Measurements from ENCODE around the gene USP22. TPM values are rescaled to one million over a fixed set of nuclear protein-coding genes. Genes with fewer than 3 reads are reported as not detected.

Gene USP22
- total RNA-seq, 5 donors from 2014 or later (not counting 1 experiment from before 2014, with no cell fraction given), result 128 to 184 (median 136) TPM

DNA sequence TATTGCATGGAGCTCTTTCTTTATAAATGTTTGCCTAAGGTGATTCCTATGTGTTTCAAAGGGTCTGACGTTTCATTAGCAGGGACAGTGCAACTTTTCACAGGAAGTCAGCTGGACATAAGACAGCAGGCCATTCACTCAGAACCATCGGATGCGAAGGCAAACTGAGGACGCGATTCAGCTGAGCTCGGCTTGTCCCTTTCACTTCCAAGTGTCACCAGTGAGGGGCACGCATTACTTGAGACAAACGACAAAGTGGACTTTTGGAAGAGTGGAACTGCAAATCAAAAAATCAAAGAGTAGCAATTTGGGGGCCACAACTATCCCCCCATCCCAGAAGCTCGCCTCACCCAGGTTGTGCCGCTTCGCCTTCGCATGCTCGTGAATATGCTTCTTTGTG lies 14.6 kb downstream of the USP22 start:
- WGBS (ENCODE audit: insufficient coverage), result 85% methylated on average over 11 of the region's 13 CpGs
- peak overlapping the region; percentile 21 to 68 for H3K27ac Mint-ChIP-seq
- DNase-seq, result no peak
- CTCF ChIA-PET, result no interaction called here
- Histone ChIP-seq H3K4me1 (ENCODE audit: control insufficient read depth in 1 of 2, extremely low read depth in 1 of 2, insufficient read depth in 2 of 2, low read length in 2 of 2) (peaks cover 32 to 47% of the 10 kb centered on the region in 2 experiments), H3K27me3 (replicated peaks in 1 of 2; ENCODE audit: control insufficient read depth in 2 of 2, extremely low read depth in 1 of 2, insufficient read depth in 2 of 2, low read length in 1 of 2) (no peaks in the 10 kb centered on the region), H3K4me3 (ENCODE audit: control insufficient read depth in 1 of 2, extremely low read depth in 1 of 2, low read length in 1 of 2) (no peak overlapping the region), H3K9me3 (no peaks in the 10 kb centered on the region), H3K36me3 (ENCODE audit: control insufficient read depth in 2 of 2, extremely low read depth in 1 of 2, insufficient read depth in 1 of 2, low read length in 1 of 2) (peaks cover 15 to 54% of the 10 kb centered on the region in 2 donors), H3K27ac (ENCODE audit: low read length) (no peak overlapping the region)
- H3K27me3 Mint-ChIP-seq, result no peaks in the 10 kb centered on the region
- peaks cover 21% of the 10 kb centered on the region for H3K36me3 Mint-ChIP-seq
- ATAC-seq (replicated peaks in 1 of 4), result no peak
- no peaks in the 10 kb centered on the region for H3K9me3 Mint-ChIP-seq
- H3K4me1 Mint-ChIP-seq, result peaks cover 64 to 80% (median 80%) of the 10 kb centered on the region in 3 donors
- H3K4me3 Mint-ChIP-seq, result no peak overlapping the region
- POLR2A ChIA-PET, result no interaction called here

- H3K27ac ChIP-seq (ENCODE audit: low read length), result no peak overlapping the region
- Mint-ChIP-seq H3K4me3 (no peak overlapping the region), H3K36me3 (peaks cover 21% of the 10 kb centered on the region), H3K9me3 (no peaks in the 10 kb centered on the region), H3K27ac (no peak overlapping the region), H3K27me3 (no peaks in the 10 kb centered on the region), H3K4me1 (peaks cover 63 to 77% (median 77%) of the 10 kb centered on the region in 3 donors)
- no peak overlapping the region for H3K4me3 ChIP-seq (ENCODE audit: control insufficient read depth in 1 of 2, extremely low read depth in 1 of 2, low read length in 1 of 2)
- no peaks in the 10 kb centered on the region for H3K27me3 ChIP-seq (replicated peaks in 1 of 2; ENCODE audit: control insufficient read depth in 2 of 2, extremely low read depth in 1 of 2, insufficient read depth in 2 of 2, low read length in 1 of 2)
- H3K4me1 ChIP-seq (ENCODE audit: control insufficient read depth in 1 of 2, extremely low read depth in 1 of 2, insufficient read depth in 2 of 2, low read length in 2 of 2), result peaks cover 23 to 36% of the 10 kb centered on the region in 2 experiments
- WGBS (ENCODE audit: insufficient coverage), result 77% methylated on average over 7 of the region's 14 CpGs
- no peak for ATAC-seq (replicated peaks in 1 of 4)
- ChIA-PET CTCF (interaction anchor here in 1 of 2 donors (0.6 kb wide), 1 partner anchor 1255 kb away, joined by 4 read pairs; no protein-coding TSS in a partner anchor), POLR2A (interaction anchor here in 1 of 2 donors (0.7 kb wide), 1 partner anchor 10 kb away, joined by 4 read pairs; no protein-coding TSS in a partner anchor)
- no peaks in the 10 kb centered on the region for H3K9me3 ChIP-seq
- DNase-seq, result no peak
- H3K36me3 ChIP-seq (ENCODE audit: control insufficient read depth in 2 of 2, extremely low read depth in 1 of 2, insufficient read depth in 1 of 2, low read length in 1 of 2), result peaks cover 16 to 54% of the 10 kb centered on the region in 2 donors
These were observed 15.8 kb downstream of the USP22 start for GRCh38 chr17:21027031-21027430.

DNA sequence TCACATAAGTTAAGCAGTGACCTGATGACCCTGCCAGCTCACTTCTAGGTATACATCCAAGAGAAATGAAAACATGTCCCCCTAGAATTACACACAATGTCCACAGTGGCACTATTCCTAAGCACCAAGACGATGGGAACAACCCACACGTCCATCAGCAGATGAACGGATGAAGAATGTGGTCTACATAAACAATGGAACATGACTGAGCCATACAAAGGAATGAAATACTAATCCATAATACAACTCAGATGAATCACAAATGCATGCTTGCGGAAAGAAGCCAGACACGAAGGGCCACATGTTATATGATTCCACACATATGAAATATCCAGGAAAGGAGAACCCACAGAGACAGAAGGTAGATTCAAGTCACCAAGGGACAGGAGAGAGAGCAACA lies 17.4 kb downstream of the USP22 start:
- H3K9me3 Mint-ChIP-seq, result no peaks in the 10 kb centered on the region
- CTCF ChIA-PET, result no interaction called here
- H3K36me3 Mint-ChIP-seq, result peaks cover 30% of the 10 kb centered on the region
- H3K27ac Mint-ChIP-seq, result no peak overlapping the region
- 100% methylated on average over 2 of the region's 5 CpGs for WGBS (ENCODE audit: insufficient coverage)
- Histone ChIP-seq H3K36me3 (ENCODE audit: control insufficient read depth in 2 of 2, extremely low read depth in 1 of 2, insufficient read depth in 1 of 2, low read length in 1 of 2) (peaks cover 21 to 64% of the 10 kb centered on the region in 2 donors), H3K4me3 (ENCODE audit: control insufficient read depth in 1 of 2, extremely low read depth in 1 of 2, low read length in 1 of 2) (no peak overlapping the region), H3K27ac (ENCODE audit: low read length) (no peak overlapping the region), H3K27me3 (replicated peaks in 1 of 2; ENCODE audit: control insufficient read depth in 2 of 2, extremely low read depth in 1 of 2, insufficient read depth in 2 of 2, low read length in 1 of 2) (no peaks in the 10 kb centered on the region), H3K9me3 (no peaks in the 10 kb centered on the region), H3K4me1 (ENCODE audit: control insufficient read depth in 1 of 2, extremely low read depth in 1 of 2, insufficient read depth in 2 of 2, low read length in 2 of 2) (peaks cover 16 to 37% of the 10 kb centered on the region in 2 experiments)
- H3K27me3 Mint-ChIP-seq, result no peaks in the 10 kb centered on the region
- H3K4me1 Mint-ChIP-seq, result peaks cover 59 to 73% (median 73%) of the 10 kb centered on the region in 3 donors
- POLR2A ChIA-PET, result no interaction called here
- ATAC-seq (replicated peaks in 1 of 4) (no peak), DNase-seq (no peak)
- no peak overlapping the region for H3K4me3 Mint-ChIP-seq

- ChIA-PET POLR2A (no interaction called here), CTCF (interaction anchor here in 1 of 2 donors (1.8 kb wide), 1 partner anchor 20 kb away, joined by 6 read pairs; the partner anchor contains the start of gene USP22)
- Histone ChIP-seq H3K27ac (ENCODE audit: low read length) (no peak overlapping the region), H3K27me3 (replicated peaks in 1 of 2; ENCODE audit: control insufficient read depth in 2 of 2, extremely low read depth in 1 of 2, insufficient read depth in 2 of 2, low read length in 1 of 2) (no peaks in the 10 kb centered on the region), H3K36me3 (ENCODE audit: control insufficient read depth in 2 of 2, extremely low read depth in 1 of 2, insufficient read depth in 1 of 2, low read length in 1 of 2) (peaks cover 23 to 78% of the 10 kb centered on the region in 2 donors), H3K4me3 (ENCODE audit: control insufficient read depth in 1 of 2, extremely low read depth in 1 of 2, low read length in 1 of 2) (no peak overlapping the region), H3K4me1 (ENCODE audit: control insufficient read depth in 1 of 2, extremely low read depth in 1 of 2, insufficient read depth in 2 of 2, low read length in 2 of 2) (peaks cover 6 to 30% of the 10 kb centered on the region in 2 experiments), H3K9me3 (no peaks in the 10 kb centered on the region)
- WGBS (ENCODE audit: insufficient coverage), result 67% methylated on average over 1 of the region's 8 CpGs
- no peaks in the 10 kb centered on the region for H3K27me3 Mint-ChIP-seq
- no peaks in the 10 kb centered on the region for H3K9me3 Mint-ChIP-seq
- H3K4me1 Mint-ChIP-seq, result peaks cover 52 to 68% (median 66%) of the 10 kb centered on the region in 3 donors
- ATAC-seq (replicated peaks in 1 of 4), result peak in 2 of 4 experiments; percentile 53
- DNase-seq, result peak in 1 of 35 experiments; percentile 21
- peaks cover 43% of the 10 kb centered on the region for H3K36me3 Mint-ChIP-seq
- H3K27ac Mint-ChIP-seq, result peak overlapping the region; percentile 65 to 71
- H3K4me3 Mint-ChIP-seq, result peak overlapping the region in 2 of 3 donors; percentile 9 to 25
These were observed 18.8 kb downstream of the USP22 start for GRCh38 chr17:21024024-21024423.

- no peak overlapping the region for H3K27ac ChIP-seq (ENCODE audit: low read length)
- DNase-seq (no peak), ATAC-seq (replicated peaks in 1 of 4) (no peak)
- ChIA-PET POLR2A (no interaction called here), CTCF (interaction anchor here in 1 of 2 donors (1.0 kb wide), 1 partner anchor 22 kb away, joined by 5 read pairs; the partner anchor contains the start of gene USP22)
- Mint-ChIP-seq H3K36me3 (peaks cover 62% of the 10 kb centered on the region), H3K9me3 (no peaks in the 10 kb centered on the region), H3K27ac (no peak overlapping the region), H3K4me1 (peaks cover 41 to 55% (median 52%) of the 10 kb centered on the region in 3 donors), H3K4me3 (no peak overlapping the region), H3K27me3 (no peaks in the 10 kb centered on the region)
- WGBS (ENCODE audit: insufficient coverage), result 89% methylated on average over 3 of the region's 7 CpGs
- H3K9me3 ChIP-seq, result no peaks in the 10 kb centered on the region
- peaks cover 6 to 19% of the 10 kb centered on the region in 2 experiments for H3K4me1 ChIP-seq (ENCODE audit: control insufficient read depth in 1 of 2, extremely low read depth in 1 of 2, insufficient read depth in 2 of 2, low read length in 2 of 2)
- H3K27me3 ChIP-seq (replicated peaks in 1 of 2; ENCODE audit: control insufficient read depth in 2 of 2, extremely low read depth in 1 of 2, insufficient read depth in 2 of 2, low read length in 1 of 2), result no peaks in the 10 kb centered on the region
- peaks cover 31 to 82% of the 10 kb centered on the region in 2 donors for H3K36me3 ChIP-seq (ENCODE audit: control insufficient read depth in 2 of 2, extremely low read depth in 1 of 2, insufficient read depth in 1 of 2, low read length in 1 of 2)
- no peak overlapping the region for H3K4me3 ChIP-seq (ENCODE audit: control insufficient read depth in 1 of 2, extremely low read depth in 1 of 2, low read length in 1 of 2)
These were observed 21.5 kb downstream of the USP22 start for GRCh38 chr17:21021208-21021803.

- H3K4me1 Mint-ChIP-seq, result peaks cover 38 to 49% (median 46%) of the 10 kb centered on the region in 3 donors
- CTCF ChIA-PET, result interaction anchor here (0.7 to 1.0 kb wide), 2 partner anchors 9 to 23 kb away, joined by 5 to 12 read pairs; partner anchors contain the start of gene USP22 (in 1 of the 2)
These were observed 22.2 kb downstream of the USP22 start for GRCh38 chr17:21020622-21021021.

More at GRCh38 chr17:21020622-21021021, 22.2 kb downstream of the USP22 start:
- Mint-ChIP-seq H3K36me3 (peaks cover 65% of the 10 kb centered on the region), H3K27me3 (no peaks in the 10 kb centered on the region), H3K9me3 (no peaks in the 10 kb centered on the region), H3K4me3 (no peak overlapping the region), H3K27ac (no peak overlapping the region)
- 82% methylated on average over 8 of the region's 10 CpGs for WGBS (ENCODE audit: insufficient coverage)
- Histone ChIP-seq H3K27ac (ENCODE audit: low read length) (no peak overlapping the region), H3K9me3 (no peaks in the 10 kb centered on the region), H3K27me3 (replicated peaks in 1 of 2; ENCODE audit: control insufficient read depth in 2 of 2, extremely low read depth in 1 of 2, insufficient read depth in 2 of 2, low read length in 1 of 2) (no peaks in the 10 kb centered on the region), H3K4me1 (ENCODE audit: control insufficient read depth in 1 of 2, extremely low read depth in 1 of 2, insufficient read depth in 2 of 2, low read length in 2 of 2) (peaks cover 6 to 19% of the 10 kb centered on the region in 2 experiments), H3K36me3 (ENCODE audit: control insufficient read depth in 2 of 2, extremely low read depth in 1 of 2, insufficient read depth in 1 of 2, low read length in 1 of 2) (peaks cover 35 to 82% of the 10 kb centered on the region in 2 donors), H3K4me3 (ENCODE audit: control insufficient read depth in 1 of 2, extremely low read depth in 1 of 2, low read length in 1 of 2) (no peak overlapping the region)
- ATAC-seq (replicated peaks in 1 of 4) (no peak), DNase-seq (no peak)
- POLR2A ChIA-PET, result interaction anchor here in 1 of 2 donors (0.6 kb wide), 1 partner anchor 18 kb away, joined by 9 read pairs; no protein-coding TSS in a partner anchor

All from T-cell (primary cell).